ENCODE measurements around the gene KIF26B. TPM values are rescaled to one million over a fixed set of nuclear protein-coding genes. Genes with fewer than 3 reads are reported as not detected.

The KIF26B gene
- total and polyA plus RNA-seq, 3 experiments from 2014 or later: 0.11 to 0.16 TPM; not detected in 1

DNA sequence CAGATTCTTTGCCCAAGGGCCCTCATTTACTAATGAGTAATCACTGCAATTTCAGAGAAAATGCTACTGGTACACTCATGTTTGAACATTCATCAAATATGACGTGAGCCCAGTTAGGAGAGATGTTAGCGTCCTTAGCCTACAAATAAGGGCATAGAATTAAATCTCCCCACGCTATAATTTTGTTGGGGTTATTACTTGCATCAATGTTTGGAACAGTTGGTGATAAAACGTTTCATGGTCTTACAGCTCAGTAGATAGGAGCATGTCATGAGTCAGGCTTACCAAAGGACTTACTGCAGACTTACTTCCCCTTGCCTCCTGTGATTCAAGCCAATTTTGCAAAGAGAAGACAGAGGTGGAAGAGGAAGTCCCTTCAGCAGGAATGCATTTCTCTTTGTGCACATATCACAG lies 304.0 kb downstream of the KIF26B start:
- H3K27me3 ChIP-seq (ENCODE audit: insufficient read depth, low read length, poor library complexity, severe bottlenecking): no peaks in the 10 kb centered on the region
- H3K4me1 ChIP-seq (ENCODE audit: insufficient read depth, low read length): no peaks in the 10 kb centered on the region
- POLR2A ChIA-PET: no interaction called here
- H3K27ac ChIP-seq (ENCODE audit: low read depth, low read length): no peak overlapping the region
- DNase-seq: no peak
- Mint-ChIP-seq H3K9me3 (no peaks in the 10 kb centered on the region), H3K27ac (no peak overlapping the region), H3K36me3 (no peaks in the 10 kb centered on the region), H3K4me3 (no peak overlapping the region), H3K4me1 (no peaks in the 10 kb centered on the region), H3K27me3 (peaks cover 3 to 12% of the 10 kb centered on the region in 2 donors)
- CTCF ChIA-PET: no interaction called here
- no peaks in the 10 kb centered on the region for H3K36me3 ChIP-seq (ENCODE audit: insufficient read depth, low read length)
- no peak overlapping the region for H3K4me3 ChIP-seq (ENCODE audit: low read length)
- no peaks in the 10 kb centered on the region for H3K9me3 ChIP-seq (ENCODE audit: low read length)

GRCh38 chr1:245459621-245460020 lies 304.8 kb downstream of the KIF26B start:
- Histone ChIP-seq H3K27me3 (ENCODE audit: insufficient read depth, low read length, poor library complexity, severe bottlenecking) (no peaks in the 10 kb centered on the region), H3K9me3 (ENCODE audit: low read length) (no peaks in the 10 kb centered on the region), H3K27ac (ENCODE audit: low read depth, low read length) (no peak overlapping the region), H3K4me1 (ENCODE audit: insufficient read depth, low read length) (no peaks in the 10 kb centered on the region), H3K4me3 (ENCODE audit: low read length) (no peak overlapping the region), H3K36me3 (ENCODE audit: insufficient read depth, low read length) (no peaks in the 10 kb centered on the region)
- Mint-ChIP-seq H3K27me3 (peaks cover 3 to 12% of the 10 kb centered on the region in 2 donors), H3K9me3 (peaks cover 0 to 2% (median 0%) of the 10 kb centered on the region in 5 donors), H3K4me1 (no peaks in the 10 kb centered on the region), H3K4me3 (no peak overlapping the region), H3K36me3 (no peaks in the 10 kb centered on the region), H3K27ac (no peak overlapping the region)
- ChIA-PET CTCF (no interaction called here), POLR2A (no interaction called here)
- DNase-seq: no peak

GRCh38 chr1:245461681-245462080 lies 306.9 kb downstream of the KIF26B start:
- Mint-ChIP-seq H3K4me3 (no peak overlapping the region), H3K27me3 (peaks cover 0 to 12% of the 10 kb centered on the region in 2 donors), H3K4me1 (no peaks in the 10 kb centered on the region), H3K9me3 (peaks cover 0 to 2% (median 0%) of the 10 kb centered on the region in 5 donors), H3K36me3 (no peaks in the 10 kb centered on the region), H3K27ac (no peak overlapping the region)
- Histone ChIP-seq H3K4me3 (ENCODE audit: low read length) (no peak overlapping the region), H3K4me1 (ENCODE audit: insufficient read depth, low read length) (no peaks in the 10 kb centered on the region), H3K36me3 (ENCODE audit: insufficient read depth, low read length) (no peaks in the 10 kb centered on the region), H3K9me3 (ENCODE audit: low read length) (no peaks in the 10 kb centered on the region), H3K27ac (ENCODE audit: low read depth, low read length) (no peak overlapping the region), H3K27me3 (ENCODE audit: insufficient read depth, low read length, poor library complexity, severe bottlenecking) (no peaks in the 10 kb centered on the region)
- ChIA-PET CTCF (no interaction called here), POLR2A (no interaction called here)
- no peak for DNase-seq

GRCh38 chr1:245462161-245462560 lies 307.4 kb downstream of the KIF26B start:
- no peak overlapping the region for H3K4me3 Mint-ChIP-seq
- H3K4me1 Mint-ChIP-seq: no peaks in the 10 kb centered on the region
- H3K27me3 Mint-ChIP-seq: peaks cover 0 to 12% of the 10 kb centered on the region in 2 donors
- H3K36me3 Mint-ChIP-seq: no peaks in the 10 kb centered on the region
- no peak overlapping the region for H3K27ac Mint-ChIP-seq
- H3K27ac ChIP-seq (ENCODE audit: low read depth, low read length): no peak overlapping the region
- H3K4me1 ChIP-seq (ENCODE audit: insufficient read depth, low read length): no peaks in the 10 kb centered on the region
- H3K36me3 ChIP-seq (ENCODE audit: insufficient read depth, low read length): no peaks in the 10 kb centered on the region
- H3K4me3 ChIP-seq (ENCODE audit: low read length): no peak overlapping the region
- POLR2A ChIA-PET: no interaction called here
- no peak for DNase-seq
- no peaks in the 10 kb centered on the region for H3K27me3 ChIP-seq (ENCODE audit: insufficient read depth, low read length, poor library complexity, severe bottlenecking)
- CTCF ChIA-PET: no interaction called here
- H3K9me3 Mint-ChIP-seq: peaks cover 0 to 2% (median 0%) of the 10 kb centered on the region in 5 donors
- H3K9me3 ChIP-seq (ENCODE audit: low read length): no peaks in the 10 kb centered on the region

- H3K4me1 Mint-ChIP-seq: no peaks in the 10 kb centered on the region
- H3K9me3 ChIP-seq (ENCODE audit: low read length): no peaks in the 10 kb centered on the region
- H3K27me3 Mint-ChIP-seq: peaks cover 0 to 12% of the 10 kb centered on the region in 2 donors
- CTCF ChIA-PET: interaction anchor here (0.9 kb wide), 1 partner anchor 10 kb away, joined by 3 read pairs; no protein-coding TSS in a partner anchor
- peak overlapping the region in 1 of 7 donors; percentile 13 for H3K4me3 Mint-ChIP-seq
- no peaks in the 10 kb centered on the region for H3K36me3 Mint-ChIP-seq
- H3K4me3 ChIP-seq (ENCODE audit: low read length): no peak overlapping the region
- peaks cover 0 to 2% (median 0%) of the 10 kb centered on the region in 5 donors for H3K9me3 Mint-ChIP-seq
- peak overlapping the region in 1 of 8 donors; percentile 40 for H3K27ac Mint-ChIP-seq
- H3K36me3 ChIP-seq (ENCODE audit: insufficient read depth, low read length): no peaks in the 10 kb centered on the region
- no peaks in the 10 kb centered on the region for H3K27me3 ChIP-seq (ENCODE audit: insufficient read depth, low read length, poor library complexity, severe bottlenecking)
- H3K4me1 ChIP-seq (ENCODE audit: insufficient read depth, low read length): no peaks in the 10 kb centered on the region
- POLR2A ChIA-PET: no interaction called here
- no peak overlapping the region for H3K27ac ChIP-seq (ENCODE audit: low read depth, low read length)
- DNase-seq: no peak
These were observed 308.8 kb downstream of the KIF26B start for GRCh38 chr1:245463392-245464165.

GRCh38 chr1:245464290-245464689 lies 309.5 kb downstream of the KIF26B start:
- no peak overlapping the region for H3K4me3 ChIP-seq (ENCODE audit: low read length)
- ChIA-PET CTCF (no interaction called here), POLR2A (no interaction called here)
- no peak overlapping the region for H3K27ac ChIP-seq (ENCODE audit: low read depth, low read length)
- no peaks in the 10 kb centered on the region for H3K4me1 ChIP-seq (ENCODE audit: insufficient read depth, low read length)
- H3K27me3 ChIP-seq (ENCODE audit: insufficient read depth, low read length, poor library complexity, severe bottlenecking): no peaks in the 10 kb centered on the region
- Mint-ChIP-seq H3K27me3 (peaks cover 0 to 12% of the 10 kb centered on the region in 2 donors), H3K9me3 (peaks cover 0 to 2% (median 0%) of the 10 kb centered on the region in 5 donors), H3K4me1 (no peaks in the 10 kb centered on the region), H3K27ac (no peak overlapping the region), H3K36me3 (no peaks in the 10 kb centered on the region), H3K4me3 (no peak overlapping the region)
- H3K36me3 ChIP-seq (ENCODE audit: insufficient read depth, low read length): no peaks in the 10 kb centered on the region
- no peak for DNase-seq
- H3K9me3 ChIP-seq (ENCODE audit: low read length): no peaks in the 10 kb centered on the region

DNA sequence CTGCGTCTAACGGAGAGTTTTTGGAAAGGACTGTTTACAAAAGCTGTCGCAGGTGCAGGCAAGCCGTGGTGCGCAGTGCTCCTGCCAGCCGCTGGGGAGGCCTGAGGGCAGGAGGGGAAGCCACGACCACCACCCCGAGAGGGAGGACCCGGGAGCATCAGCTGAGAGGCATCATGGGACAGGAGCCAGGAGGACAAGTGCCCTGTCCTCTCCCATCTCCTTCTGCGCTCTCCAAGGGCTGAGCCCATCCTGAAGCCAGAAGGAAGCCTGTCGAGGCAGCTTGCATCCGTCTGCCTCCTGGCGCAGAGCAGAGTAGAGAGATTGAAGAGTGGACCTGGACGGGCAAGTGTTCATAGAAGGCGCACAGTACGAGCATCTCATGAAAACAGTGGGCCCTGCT lies 310.9 kb downstream of the KIF26B start:
- Histone ChIP-seq H3K4me1 (ENCODE audit: insufficient read depth, low read length) (no peaks in the 10 kb centered on the region), H3K4me3 (ENCODE audit: low read length) (no peak overlapping the region), H3K9me3 (ENCODE audit: low read length) (no peaks in the 10 kb centered on the region), H3K36me3 (ENCODE audit: insufficient read depth, low read length) (no peaks in the 10 kb centered on the region), H3K27ac (ENCODE audit: low read depth, low read length) (no peak overlapping the region), H3K27me3 (ENCODE audit: insufficient read depth, low read length, poor library complexity, severe bottlenecking) (no peaks in the 10 kb centered on the region)
- Mint-ChIP-seq H3K4me1 (no peaks in the 10 kb centered on the region), H3K27me3 (peaks cover 0 to 7% of the 10 kb centered on the region in 2 donors), H3K36me3 (no peaks in the 10 kb centered on the region), H3K4me3 (peak overlapping the region in 1 of 7 donors; percentile 56), H3K9me3 (peaks cover 0 to 2% (median 0%) of the 10 kb centered on the region in 5 donors), H3K27ac (no peak overlapping the region)
- DNase-seq: no peak
- ChIA-PET CTCF (no interaction called here), POLR2A (no interaction called here)

DNA sequence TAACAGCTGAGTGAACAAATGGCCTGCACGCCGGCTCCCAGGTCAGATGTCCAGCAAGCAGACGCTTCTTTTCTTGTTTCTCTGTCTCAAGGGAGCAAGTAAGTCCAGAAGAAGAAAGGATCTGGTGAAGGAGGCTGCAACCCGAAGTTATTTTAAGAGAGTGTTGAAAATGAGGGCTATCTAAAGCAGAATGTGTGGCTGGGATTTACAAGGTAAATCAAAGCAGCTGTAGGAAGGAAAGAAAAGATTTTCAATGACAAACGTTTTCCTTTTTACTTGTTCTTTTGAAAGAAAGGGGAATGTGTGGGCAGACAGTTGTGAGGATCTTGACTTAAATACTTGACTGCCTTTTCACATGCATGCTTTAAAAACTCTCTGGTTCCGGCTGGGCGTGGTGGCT lies 311.5 kb downstream of the KIF26B start:
- Mint-ChIP-seq H3K27me3 (peaks cover 0 to 4% of the 10 kb centered on the region in 2 donors), H3K4me3 (no peak overlapping the region), H3K9me3 (peaks cover 0 to 2% (median 0%) of the 10 kb centered on the region in 5 donors), H3K27ac (no peak overlapping the region), H3K36me3 (no peaks in the 10 kb centered on the region), H3K4me1 (no peaks in the 10 kb centered on the region)
- Histone ChIP-seq H3K27ac (ENCODE audit: low read depth, low read length) (no peak overlapping the region), H3K4me3 (ENCODE audit: low read length) (no peak overlapping the region), H3K4me1 (ENCODE audit: insufficient read depth, low read length) (no peaks in the 10 kb centered on the region), H3K9me3 (ENCODE audit: low read length) (no peaks in the 10 kb centered on the region), H3K27me3 (ENCODE audit: insufficient read depth, low read length, poor library complexity, severe bottlenecking) (no peaks in the 10 kb centered on the region), H3K36me3 (ENCODE audit: insufficient read depth, low read length) (no peaks in the 10 kb centered on the region)
- ChIA-PET CTCF (no interaction called here), POLR2A (no interaction called here)
- DNase-seq: no peak
